ENCODE data around the gene KIZ. TPM values are rescaled to one million over a fixed set of nuclear protein-coding genes. Genes with fewer than 3 reads are reported as not detected.

KIZ gene
- total RNA-seq, 4 donors from 2014 or later, result 23.2 to 58.7 (median 28.3) TPM

- no peaks in the 10 kb centered on the region for H3K4me1 ChIP-seq
- H3K36me3 ChIP-seq, result no peaks in the 10 kb centered on the region
- H3K27me3 ChIP-seq, result no peaks in the 10 kb centered on the region
- H3K27ac ChIP-seq, result no peak overlapping the region
- H3K9me3 ChIP-seq, result no peaks in the 10 kb centered on the region
- H3K4me3 ChIP-seq, result no peak overlapping the region
- DNase-seq, result no peak
- TF ChIP-seq POLR2A (IDR thresholded peaks at IDR 0.05) (no peak), CTCF (IDR thresholded peaks at IDR 0.05) (no peak)
- intact Hi-C loops (cut with DNase I; ENCODE audit: low total_unique reads), result no loop called here
Measured at GRCh38 chr20:21206584-21206983, 80.7 kb downstream of the KIZ start.

DNA sequence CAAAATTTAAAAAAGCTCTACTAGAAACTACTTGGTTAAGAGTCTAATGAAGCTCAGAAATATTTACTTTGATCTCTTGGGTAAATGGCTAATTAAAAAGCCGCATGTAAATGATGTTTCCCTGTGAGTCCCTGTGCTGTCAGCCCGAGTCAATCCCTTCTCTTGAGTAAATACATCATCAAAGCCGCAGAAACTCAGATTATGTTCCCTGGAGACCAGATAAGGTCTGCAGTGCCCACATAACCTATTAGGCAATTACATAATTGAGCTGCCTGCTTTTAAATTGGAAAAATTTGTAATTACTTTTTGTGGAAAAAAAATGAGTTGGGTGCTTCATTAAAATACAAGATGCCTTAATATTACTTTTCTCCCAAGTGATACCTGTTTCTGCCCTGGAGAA lies 83.1 kb downstream of the KIZ start:
- no peak for DNase-seq
- Histone ChIP-seq H3K4me1 (no peaks in the 10 kb centered on the region), H3K36me3 (no peaks in the 10 kb centered on the region), H3K27ac (no peak overlapping the region), H3K27me3 (no peaks in the 10 kb centered on the region), H3K9me3 (no peaks in the 10 kb centered on the region), H3K4me3 (no peak overlapping the region)
- no peak for TF ChIP-seq POLR2A (IDR thresholded peaks at IDR 0.05)
- no peak for TF ChIP-seq CTCF (IDR thresholded peaks at IDR 0.05)
- intact Hi-C loops (cut with DNase I; ENCODE audit: low total_unique reads), result no loop called here

DNA sequence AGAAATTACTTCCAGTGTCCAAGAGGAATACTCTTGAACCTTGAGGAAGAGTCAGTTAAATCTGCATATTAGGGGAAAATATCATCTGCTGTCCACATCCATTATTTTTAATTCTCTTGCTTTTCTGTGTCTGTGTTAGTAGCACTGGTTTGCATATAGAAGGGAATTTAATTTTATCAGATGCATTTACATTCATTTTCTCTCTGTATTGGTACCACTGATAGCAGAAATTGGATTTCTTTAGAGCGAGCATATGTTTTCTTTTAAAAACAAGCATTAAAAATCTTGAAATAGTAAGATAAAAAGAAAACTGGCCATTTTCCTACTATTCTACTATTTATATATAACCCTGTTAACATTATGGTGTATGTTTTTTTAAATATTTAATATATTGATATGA lies 83.8 kb downstream of the KIZ start:
- no peaks in the 10 kb centered on the region for H3K36me3 ChIP-seq
- TF ChIP-seq POLR2A (IDR thresholded peaks at IDR 0.05) (no peak), CTCF (IDR thresholded peaks at IDR 0.05) (no peak)
- H3K4me3 ChIP-seq, result no peak overlapping the region
- no peaks in the 10 kb centered on the region for H3K9me3 ChIP-seq
- H3K27me3 ChIP-seq, result no peaks in the 10 kb centered on the region
- no peaks in the 10 kb centered on the region for H3K4me1 ChIP-seq
- DNase-seq, result no peak
- intact Hi-C loops (cut with DNase I; ENCODE audit: low total_unique reads), result no loop called here
- no peak overlapping the region for H3K27ac ChIP-seq

DNA sequence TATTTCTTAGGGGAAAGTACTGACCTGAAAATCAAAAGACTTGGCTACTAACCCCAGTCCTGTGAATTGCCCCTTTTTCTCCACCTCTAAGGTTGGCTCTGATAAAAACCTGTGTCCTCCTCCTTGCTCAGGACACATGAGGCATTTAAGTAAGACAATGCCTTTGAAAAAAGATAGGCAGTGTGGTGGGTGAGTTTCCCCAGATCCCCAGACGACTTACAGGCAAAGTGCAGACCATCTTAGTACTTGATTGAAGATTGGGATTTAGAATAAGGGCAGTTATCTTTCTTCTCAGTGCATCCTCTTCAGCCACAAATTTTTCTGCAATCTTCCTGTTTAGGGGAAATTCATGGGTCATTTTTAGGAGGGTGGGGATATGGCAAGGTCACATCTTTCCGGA lies 87.8 kb downstream of the KIZ start:
- no peaks in the 10 kb centered on the region for H3K4me1 ChIP-seq
- no peak overlapping the region for H3K4me3 ChIP-seq
- intact Hi-C loops (cut with DNase I; ENCODE audit: low total_unique reads), result no loop called here
- TF ChIP-seq CTCF (IDR thresholded peaks at IDR 0.05) (no peak), POLR2A (IDR thresholded peaks at IDR 0.05) (no peak)
- no peaks in the 10 kb centered on the region for H3K36me3 ChIP-seq
- DNase-seq, result no peak
- H3K27me3 ChIP-seq, result no peaks in the 10 kb centered on the region
- no peaks in the 10 kb centered on the region for H3K9me3 ChIP-seq
- H3K27ac ChIP-seq, result no peak overlapping the region

- Histone ChIP-seq H3K4me3 (no peak overlapping the region), H3K27me3 (no peaks in the 10 kb centered on the region), H3K4me1 (no peaks in the 10 kb centered on the region), H3K27ac (no peak overlapping the region), H3K36me3 (no peaks in the 10 kb centered on the region), H3K9me3 (no peaks in the 10 kb centered on the region)
- intact Hi-C loops (cut with DNase I; ENCODE audit: low total_unique reads), result no loop called here
- DNase-seq, result no peak
- TF ChIP-seq CTCF (IDR thresholded peaks at IDR 0.05), result no peak
- TF ChIP-seq POLR2A (IDR thresholded peaks at IDR 0.05), result no peak
Measured at GRCh38 chr20:21214431-21214830, 88.5 kb downstream of the KIZ start.
